CD1c-positive myeloid dendritic cell (primary cell): ENCODE data around the gene CNNM1.
A peak's percentile ranks its signal among the peaks of the same experiment; 100 is the strongest.

Source experiments
- DNase-seq: peaks from one replicate; pipeline ENCODE4 v3.0.0-alpha.2; 2016; ENCODE audit errors: extremely low spot score

CNNM1 gene

GRCh38 chr10:99372546-99373271 lies 43.6 kb downstream of the CNNM1 start:
- no peak for DNase-seq

GRCh38 chr10:99374526-99374925 lies 45.4 kb downstream of the CNNM1 start:
- DNase-seq: no peak

GRCh38 chr10:99374972-99375371 lies 45.8 kb downstream of the CNNM1 start:
- no peak for DNase-seq

- DNase-seq: no peak
Measured at GRCh38 chr10:99375426-99375825, 46.3 kb downstream of the CNNM1 start.

GRCh38 chr10:99382176-99382575 lies 53.0 kb downstream of the CNNM1 start:
- no peak for DNase-seq

GRCh38 chr10:99387071-99387470 lies 57.9 kb downstream of the CNNM1 start:
- no peak for DNase-seq

- no peak for DNase-seq
Measured at GRCh38 chr10:99387541-99387940, 58.4 kb downstream of the CNNM1 start.

- no peak for DNase-seq
Measured at GRCh38 chr10:99389729-99390480, 60.7 kb downstream of the CNNM1 start.

GRCh38 chr10:99391346-99391745 lies 62.2 kb downstream of the CNNM1 start:
- DNase-seq: no peak

GRCh38 chr10:99393036-99393435 lies 63.9 kb downstream of the CNNM1 start:
- DNase-seq: no peak

GRCh38 chr10:99393683-99394082 lies 64.5 kb downstream of the CNNM1 start:
- DNase-seq: no peak

GRCh38 chr10:99394256-99394655 lies 65.1 kb downstream of the CNNM1 start:
- DNase-seq: no peak

GRCh38 chr10:99394761-99395386 lies 65.7 kb downstream of the CNNM1 start:
- no peak for DNase-seq

GRCh38 chr10:99395750-99396445 lies 66.7 kb downstream of the CNNM1 start:
- no peak for DNase-seq

- no peak for DNase-seq
Measured at GRCh38 chr10:99396471-99396870, 67.3 kb downstream of the CNNM1 start.

- DNase-seq: no peak
Measured at GRCh38 chr10:99399664-99400063, 70.5 kb downstream of the CNNM1 start.

- DNase-seq: peak; percentile 5
Measured at GRCh38 chr10:99403674-99404073, 74.5 kb downstream of the CNNM1 start.

- no peak for DNase-seq
Measured at GRCh38 chr10:99406149-99406548, 77.0 kb downstream of the CNNM1 start.

GRCh38 chr10:99410146-99410545 lies 81.0 kb downstream of the CNNM1 start:
- DNase-seq: no peak

GRCh38 chr10:99410876-99411275 lies 81.7 kb downstream of the CNNM1 start:
- no peak for DNase-seq

GRCh38 chr10:99411546-99411945 lies 82.4 kb downstream of the CNNM1 start:
- DNase-seq: no peak

GRCh38 chr10:99412099-99412498 lies 82.9 kb downstream of the CNNM1 start:
- no peak for DNase-seq
